G401.6 (cell line): Measurements from ENCODE around the gene HIF1A.
"Not testable (repeated sequence)": the region's sequence is repeated elsewhere in the genome, so short reads cannot be mapped to it uniquely, and the experiment has no call there.

ENCODE experiments used
- FAIRE-seq: peaks from 2 replicates; lab custom pipeline; 2012; peaks lifted over from hg19 to GRCh38; lab: Jason Lieb, UNC

HIF1A gene

DNA sequence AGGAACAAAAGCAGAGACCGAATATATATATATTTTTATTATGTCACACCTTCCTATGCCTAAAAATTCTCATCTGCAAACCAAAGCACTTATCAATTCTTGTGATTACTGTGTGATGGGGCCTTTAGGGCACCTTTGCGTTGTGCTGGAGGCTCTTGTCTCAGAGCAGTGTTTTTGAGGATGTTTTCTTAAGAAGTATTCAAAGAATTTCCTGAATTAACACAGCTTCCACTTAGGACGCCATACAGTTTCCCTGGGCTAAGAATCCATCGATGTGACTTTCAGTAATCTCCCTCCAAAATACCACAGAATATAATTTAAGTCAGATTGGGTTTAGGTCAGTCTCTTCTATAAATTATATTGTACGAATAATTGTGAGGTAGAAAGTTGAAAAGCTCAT lies 22.0 kb upstream of the HIF1A start:
- FAIRE-seq = no peak

GRCh38 chr14:61675291-61675690 lies 20.0 kb upstream of the HIF1A start:
- no peak for FAIRE-seq

GRCh38 chr14:61677479-61677878 lies 17.8 kb upstream of the HIF1A start:
- FAIRE-seq = no peak

- no peak for FAIRE-seq
Observed at GRCh38 chr14:61678975-61679374, 16.3 kb upstream of the HIF1A start.

GRCh38 chr14:61681413-61681812 lies 13.9 kb upstream of the HIF1A start:
- FAIRE-seq = no peak

- no peak for FAIRE-seq
Observed at GRCh38 chr14:61683108-61683507, 12.2 kb upstream of the HIF1A start.

DNA sequence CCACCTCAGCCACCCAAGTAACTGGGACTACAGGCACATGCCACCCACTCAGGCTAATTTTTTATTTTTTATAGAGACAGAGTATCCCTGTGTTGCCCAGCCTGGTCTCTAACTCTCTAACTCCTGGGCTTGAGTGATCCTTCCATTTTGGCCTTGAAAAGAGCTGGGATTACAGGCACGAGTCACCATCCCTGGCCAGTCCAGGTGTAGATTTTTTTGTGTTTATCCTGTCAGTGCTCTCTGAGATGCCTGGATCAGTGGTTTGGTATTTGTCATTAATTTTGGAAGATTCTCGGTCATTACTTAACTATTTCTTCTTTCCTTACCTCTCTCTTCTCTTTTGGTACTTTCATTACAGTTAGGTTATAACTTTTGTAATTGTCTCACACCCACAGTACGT lies 5.3 kb upstream of the HIF1A start:
- FAIRE-seq = no peak

- FAIRE-seq = no peak
Observed at GRCh38 chr14:61690982-61691381, 4.3 kb upstream of the HIF1A start.

DNA sequence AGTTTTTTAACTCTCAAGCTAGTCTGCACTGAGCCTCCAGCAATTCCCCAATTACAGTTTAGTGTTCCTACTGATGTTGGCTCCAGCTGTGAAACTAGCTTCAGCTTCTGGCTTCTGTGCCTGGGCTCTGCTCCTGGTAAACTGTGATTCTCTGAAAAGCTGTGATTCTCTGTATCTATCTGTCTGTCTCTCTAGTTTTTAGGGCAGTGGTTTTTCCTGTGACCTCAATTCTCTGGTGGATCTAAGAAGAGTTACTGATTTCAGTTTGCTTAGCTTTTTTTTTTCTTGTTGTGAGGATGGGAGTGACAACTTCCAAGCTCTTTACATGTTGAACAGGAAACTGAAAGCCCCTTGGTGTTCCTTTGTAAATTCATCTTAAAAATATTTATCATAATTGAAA lies 3.8 kb upstream of the HIF1A start:
- no peak for FAIRE-seq

- FAIRE-seq = no peak
Observed at GRCh38 chr14:61694039-61694438, 1.3 kb upstream of the HIF1A start.

DNA sequence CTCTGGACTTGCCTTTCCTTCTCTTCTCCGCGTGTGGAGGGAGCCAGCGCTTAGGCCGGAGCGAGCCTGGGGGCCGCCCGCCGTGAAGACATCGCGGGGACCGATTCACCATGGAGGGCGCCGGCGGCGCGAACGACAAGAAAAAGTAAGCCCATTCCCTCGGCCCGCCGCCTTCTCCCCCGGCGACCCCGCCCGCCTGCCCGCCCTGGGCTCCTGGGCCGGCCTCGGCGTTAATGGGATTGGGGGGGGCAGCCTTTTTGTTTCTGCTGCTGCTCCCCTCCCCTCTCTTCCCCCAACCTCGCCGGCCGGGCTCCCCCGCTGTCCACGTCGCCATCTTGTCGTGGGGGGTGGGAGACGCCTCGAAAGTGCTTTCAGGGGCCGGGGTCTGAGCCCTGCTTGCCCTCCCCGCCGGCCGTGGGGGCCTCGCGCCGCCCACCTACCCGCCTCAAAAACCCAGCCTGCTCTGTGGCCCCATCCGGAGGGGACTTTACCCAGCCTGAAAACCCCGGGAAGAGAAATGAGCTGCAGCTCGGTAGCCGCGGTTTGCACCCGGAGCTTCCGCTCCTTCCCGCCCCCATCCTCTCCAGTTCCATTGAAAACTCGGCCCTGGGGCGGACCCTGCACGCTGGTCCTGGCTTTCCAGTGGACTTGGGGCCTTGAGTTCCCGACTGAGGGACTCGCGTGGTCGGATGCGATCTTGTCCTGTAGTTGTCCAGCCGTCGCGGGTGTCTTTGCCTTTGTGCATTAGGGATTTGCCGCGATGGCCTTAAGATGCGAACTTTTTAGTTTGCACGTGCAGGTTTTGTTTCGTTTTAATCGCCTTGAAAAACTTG lies 598 bp downstream of the HIF1A start:
- no peak for FAIRE-seq

DNA sequence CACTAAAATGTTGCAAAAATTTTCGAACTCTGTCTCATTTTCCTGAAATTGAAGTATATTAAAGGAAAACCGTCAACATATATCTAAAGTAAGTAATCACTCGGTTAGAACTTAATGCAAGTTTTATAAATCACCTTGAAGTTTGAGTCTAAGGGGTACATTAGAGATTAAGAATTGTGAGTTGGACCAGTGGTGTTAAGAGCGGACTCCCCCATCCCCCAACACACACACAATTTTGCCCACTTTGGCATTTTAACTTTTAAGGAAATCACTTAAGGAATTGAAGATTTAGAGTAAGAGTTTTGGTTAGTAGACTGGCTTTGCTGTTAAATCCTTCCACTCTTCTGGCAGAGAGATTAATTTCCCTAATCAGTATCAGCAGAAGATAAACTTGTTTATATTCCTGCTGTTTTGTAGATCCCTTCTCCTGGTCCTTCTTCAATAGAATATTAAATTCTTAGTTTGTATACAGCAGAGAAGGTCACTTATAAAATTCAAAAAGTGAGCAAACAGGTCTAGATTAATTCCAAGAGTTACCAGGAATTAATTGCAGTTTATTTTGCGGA lies 1.5 kb downstream of the HIF1A start:
- FAIRE-seq = no peak

DNA sequence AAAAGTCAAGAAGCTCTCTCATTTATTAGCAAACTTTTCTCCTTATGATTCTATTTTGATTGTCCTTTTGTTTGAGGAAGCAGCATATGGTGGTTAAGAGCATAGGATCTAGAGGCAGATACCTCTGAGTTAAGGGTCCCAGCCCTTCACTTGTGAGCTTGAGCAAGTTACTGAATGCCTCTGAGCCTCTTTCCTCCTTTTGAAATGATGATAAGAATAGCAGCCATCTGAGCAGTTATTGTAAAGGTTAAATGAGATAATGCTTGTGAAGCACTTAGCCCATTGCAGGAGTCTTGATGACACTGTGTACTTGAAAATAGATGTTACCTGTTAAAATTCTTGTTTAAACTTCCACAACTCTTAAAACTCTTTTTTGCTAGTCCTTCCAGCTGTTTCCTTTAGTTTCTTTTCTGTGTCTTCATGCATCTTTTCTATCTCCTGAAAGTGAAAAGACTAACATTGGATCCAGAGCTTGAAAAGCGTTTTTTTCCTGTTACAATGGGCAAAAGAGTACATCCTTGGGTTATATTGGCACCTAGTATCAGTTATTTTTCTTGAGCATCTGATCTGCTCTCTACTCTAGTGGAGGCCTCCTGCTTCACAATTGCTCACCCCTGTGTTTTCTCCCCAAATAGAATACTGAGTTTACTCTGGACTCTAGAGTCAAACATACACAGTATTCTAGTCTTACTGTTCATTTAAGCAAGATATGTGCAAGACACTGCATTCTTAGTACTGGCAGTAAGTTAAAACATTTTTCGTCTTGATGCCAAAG lies 3.1 kb downstream of the HIF1A start:
- no peak for FAIRE-seq

DNA sequence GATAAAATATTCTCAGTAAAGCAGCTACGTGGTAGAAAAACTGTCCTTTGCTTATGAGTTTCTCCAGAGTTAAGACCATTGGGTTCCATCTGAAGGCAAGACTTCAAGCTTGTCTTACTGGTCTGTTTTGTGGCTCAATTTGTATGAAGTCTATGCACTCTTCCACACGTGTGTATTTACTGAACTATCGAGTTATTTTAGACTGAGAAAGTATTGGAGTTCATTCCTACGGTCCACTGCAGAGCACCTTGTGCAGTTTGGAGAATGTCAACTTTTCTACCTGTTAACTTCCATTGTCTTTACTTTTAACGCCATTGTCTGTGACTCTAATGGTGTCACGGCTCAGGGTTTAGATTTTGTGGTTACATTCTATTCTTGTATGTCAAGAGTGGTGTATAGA lies 3.7 kb downstream of the HIF1A start:
- FAIRE-seq = no peak

DNA sequence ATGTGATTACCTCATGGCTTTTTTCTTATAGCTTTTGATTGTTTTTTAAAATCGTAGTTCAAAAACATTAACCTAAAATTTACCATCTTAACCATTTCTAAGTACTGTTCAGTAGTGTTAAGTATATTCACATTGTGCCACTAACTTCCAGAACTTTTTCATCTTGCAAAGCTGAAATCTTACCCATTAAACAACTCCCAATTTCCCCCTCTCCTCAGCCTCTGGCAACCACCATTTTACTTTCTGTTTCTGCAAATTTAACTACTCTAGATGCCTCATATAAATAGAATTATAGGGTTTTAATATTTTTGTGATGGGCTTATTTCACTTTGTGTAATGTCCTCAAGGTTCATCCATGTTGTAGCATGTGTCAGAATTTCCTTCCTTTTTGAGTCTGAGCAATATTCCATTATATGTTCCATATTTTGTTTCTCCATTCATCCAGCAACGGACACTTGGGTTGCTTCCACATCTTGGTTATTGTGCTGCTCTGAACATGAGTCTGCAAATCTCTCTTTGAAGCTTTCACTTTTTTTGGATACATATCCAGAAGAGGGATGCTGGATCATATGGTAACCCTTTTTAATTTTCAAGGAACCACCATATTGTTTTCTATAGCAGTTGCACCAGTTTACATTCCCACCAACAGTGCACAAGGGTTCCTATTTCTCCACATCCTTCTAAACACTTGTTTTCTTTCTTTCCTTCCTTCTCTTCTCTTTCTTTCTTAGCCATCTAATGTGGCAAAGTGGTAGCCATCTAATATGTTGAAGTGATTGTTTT lies 5.0 kb downstream of the HIF1A start:
- FAIRE-seq = no peak

GRCh38 chr14:61701946-61702345 lies 6.6 kb downstream of the HIF1A start:
- no peak for FAIRE-seq

DNA sequence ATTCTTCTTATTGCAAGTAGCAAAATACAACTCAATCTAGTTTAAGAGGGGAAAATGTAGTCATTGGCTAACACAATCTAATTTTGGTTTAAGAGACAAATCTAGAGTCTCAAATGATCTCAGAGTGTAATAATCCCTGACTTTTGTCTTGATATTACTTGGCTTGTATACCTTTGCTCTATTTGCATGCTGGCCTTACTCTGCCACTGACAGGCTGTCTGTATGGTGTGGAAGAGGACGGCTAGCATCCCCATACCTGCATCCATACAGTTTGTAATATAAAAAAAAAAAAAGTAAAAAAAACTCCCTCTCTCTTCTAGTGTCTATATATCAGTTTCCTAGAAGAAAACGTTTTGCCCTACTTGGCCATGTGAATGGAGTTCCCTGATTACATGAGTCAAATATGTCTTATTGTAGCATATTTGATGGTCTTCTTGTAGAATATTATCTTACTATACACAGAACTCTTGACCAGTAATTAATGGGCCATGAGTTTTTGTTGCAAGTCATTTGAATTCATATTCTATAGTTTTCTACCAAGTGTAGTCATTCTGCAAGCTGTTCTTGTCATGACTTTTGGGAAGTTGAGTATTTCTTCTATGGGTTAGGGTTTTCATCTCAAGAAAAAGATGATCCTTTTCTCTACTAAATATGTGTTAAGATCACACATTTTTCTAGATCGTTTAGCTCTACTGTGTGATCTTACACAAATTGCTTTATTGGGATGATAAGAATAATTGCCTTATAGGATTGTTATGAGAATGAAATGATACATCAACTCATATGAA lies 8.2 kb downstream of the HIF1A start:
- FAIRE-seq = no peak

DNA sequence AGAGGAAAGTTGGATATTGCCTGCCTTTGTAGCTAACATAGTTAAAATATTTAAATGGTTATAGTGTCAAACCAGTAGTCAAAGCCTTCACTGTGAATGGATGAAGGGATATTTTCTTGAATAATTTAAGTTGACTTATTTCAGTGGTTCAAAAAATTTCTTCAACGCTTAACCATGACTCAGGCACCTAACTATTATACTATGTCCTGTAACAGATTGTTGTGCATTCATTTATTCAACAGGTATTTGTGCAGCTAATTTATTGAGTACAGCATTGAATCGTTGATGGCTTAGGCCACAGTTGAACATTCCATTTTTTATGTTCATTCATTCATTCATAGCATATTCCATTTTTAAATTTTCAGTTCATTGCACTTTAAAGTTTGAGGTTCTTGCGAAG lies 9.2 kb downstream of the HIF1A start:
- FAIRE-seq = no peak

- FAIRE-seq = no peak
Observed at GRCh38 chr14:61705017-61705416, 9.7 kb downstream of the HIF1A start.

GRCh38 chr14:61706096-61706690 lies 10.9 kb downstream of the HIF1A start:
- no peak for FAIRE-seq

DNA sequence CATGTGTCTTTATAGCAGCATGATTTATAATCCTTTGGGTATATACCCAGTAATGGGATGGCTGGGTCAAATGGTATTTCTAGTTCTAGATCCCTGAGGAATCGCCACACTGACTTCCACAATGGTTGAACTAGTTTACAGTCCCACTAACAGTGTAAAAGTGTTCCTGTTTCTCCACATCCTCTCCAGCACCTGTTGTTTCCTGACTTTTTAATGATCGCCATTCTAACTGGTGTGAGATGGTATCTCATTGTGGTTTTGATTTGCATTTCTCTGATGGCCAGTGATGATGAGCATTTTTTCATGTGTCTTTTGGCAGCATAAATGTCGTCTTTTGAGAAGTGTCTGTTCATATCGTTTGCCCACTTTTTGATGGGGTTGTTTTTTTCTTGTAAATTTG lies 12.5 kb downstream of the HIF1A start:
- not testable (repeated sequence) for FAIRE-seq
